Endothelial cell of hepatic sinusoid (primary cell): Measurements from ENCODE around the gene CHGA.

Experiments used
- in situ Hi-C: cut with HindIII; loops from 2 replicates; pipeline ENCODE4 v1.10.0; 2017; ENCODE audit warnings: low sequenced_read_pairs

CHGA gene

GRCh38 chr14:92929689-92930608, 7.0 kb downstream of the CHGA start:
- in situ Hi-C loops: loop anchor here (5.0 kb wide), 1 partner anchor 38 kb away; no protein-coding TSS in a partner anchor

- in situ Hi-C loops: loop anchor here (5.0 kb wide), 1 partner anchor 39 kb away; no protein-coding TSS in a partner anchor
These were observed 8.0 kb downstream of the CHGA start for GRCh38 chr14:92930737-92931602.

GRCh38 chr14:92931681-92932447, 8.9 kb downstream of the CHGA start:
- in situ Hi-C loops: loop anchor here (5.0 kb wide), 1 partner anchor 40 kb away; no protein-coding TSS in a partner anchor

- in situ Hi-C loops: loop anchor here (5.0 kb wide), 1 partner anchor 40 kb away; no protein-coding TSS in a partner anchor
These were observed 9.8 kb downstream of the CHGA start for GRCh38 chr14:92932448-92933395.

GRCh38 chr14:92933481-92933880, 10.5 kb downstream of the CHGA start:
- in situ Hi-C loops: loop anchor here (5.0 kb wide), 1 partner anchor 41 kb away; no protein-coding TSS in a partner anchor

GRCh38 chr14:92934196-92935085, 11.5 kb downstream of the CHGA start:
- in situ Hi-C loops: loop anchor here (5.0 kb wide), 1 partner anchor 42 kb away; no protein-coding TSS in a partner anchor

- in situ Hi-C loops: no loop called here
These were observed 12.5 kb downstream of the CHGA start for GRCh38 chr14:92935446-92935845.

- in situ Hi-C loops: no loop called here
These were observed 13.1 kb downstream of the CHGA start for GRCh38 chr14:92936085-92936484.

- in situ Hi-C loops: no loop called here
These were observed 14.3 kb downstream of the CHGA start for GRCh38 chr14:92937051-92937937.

- in situ Hi-C loops: no loop called here
These were observed 15.4 kb downstream of the CHGA start for GRCh38 chr14:92938235-92938875.

GRCh38 chr14:92938890-92939671, 16.1 kb downstream of the CHGA start:
- in situ Hi-C loops: no loop called here

- in situ Hi-C loops: no loop called here
These were observed 16.7 kb downstream of the CHGA start for GRCh38 chr14:92939699-92940098.

GRCh38 chr14:92940543-92940942, 17.6 kb downstream of the CHGA start:
- in situ Hi-C loops: no loop called here

- in situ Hi-C loops: no loop called here
These were observed 18.6 kb downstream of the CHGA start for GRCh38 chr14:92941531-92941930.

GRCh38 chr14:92942136-92942535, 19.2 kb downstream of the CHGA start:
- in situ Hi-C loops: no loop called here

- in situ Hi-C loops: no loop called here
These were observed 19.6 kb downstream of the CHGA start for GRCh38 chr14:92942576-92942975.
